GM12891 (cell line): Measurements from ENCODE around the gene SPRED1.

Experiments
- PAX5 ChIP-seq: IDR thresholded peaks from 2 replicates; pipeline ENCODE4 v1.6.1; 2011; ENCODE audit warnings: low read length, moderate library complexity, mild to moderate bottlenecking; ENCODE audit not compliant: insufficient read depth, severe bottlenecking
- POLR2A ChIP-seq: IDR thresholded peaks from 2 replicates; pipeline ENCODE4 v1.6.1; 2011; ENCODE audit warnings: low read depth, low read length, control low read depth
- POLR2AphosphoS5 ChIP-seq: IDR thresholded peaks from 2 replicates; pipeline ENCODE4 v1.6.1; 2011; ENCODE audit warnings: low read depth, low read length, control low read depth
- POU2F2 ChIP-seq: IDR thresholded peaks from 2 replicates; pipeline ENCODE4 v1.6.1; 2011; ENCODE audit warnings: low read depth, mild to moderate bottlenecking, control low read depth, low read length, moderate library complexity
- SPI1 ChIP-seq: IDR thresholded peaks from 2 replicates; pipeline ENCODE4 v1.6.1; 2011; ENCODE audit warnings: low read depth, low read length, control low read depth
- TAF1 ChIP-seq: IDR thresholded peaks from 2 replicates; pipeline ENCODE4 v1.6.1; 2011; ENCODE audit warnings: low read depth, low read length, control low read depth

DNA sequence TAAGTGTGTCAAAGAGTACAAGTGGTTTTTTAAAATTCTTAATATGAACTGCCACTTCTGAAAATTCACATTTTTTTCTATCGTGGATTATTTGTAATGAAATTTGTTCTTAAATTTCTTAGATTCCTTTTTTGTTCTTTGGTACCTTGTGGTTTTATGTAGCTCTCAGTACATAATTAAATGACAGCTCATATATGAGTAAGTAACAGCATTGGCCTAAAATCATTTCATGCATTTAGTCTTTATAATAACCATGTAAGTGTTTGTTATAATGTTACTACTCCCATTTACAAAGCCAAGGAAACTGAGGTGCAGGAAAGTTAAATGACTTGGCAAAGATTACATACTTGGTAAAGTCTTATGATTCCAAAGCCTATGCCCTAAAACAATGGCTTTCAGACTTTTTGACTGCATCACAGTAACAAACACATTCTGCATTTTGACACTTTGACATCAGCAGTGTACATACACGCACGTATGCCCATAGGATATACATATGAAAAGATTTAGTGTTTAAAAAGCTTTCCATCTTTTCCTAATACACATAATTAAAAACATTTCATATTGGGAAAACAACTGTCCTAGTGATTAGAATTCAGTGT is 14.9 kb downstream of the SPRED1 start:
- TF ChIP-seq POLR2A (no peak), TAF1 (no peak), POLR2AphosphoS5 (no peak), SPI1 (no peak), PAX5 (no peak), POU2F2 (no peak)
